Upper lobe of left lung (tissue), 6 donors: ENCODE results near the gene SYT14. TPM values are rescaled to one million over a fixed set of nuclear protein-coding genes. Genes with fewer than 3 reads are reported as not detected.
"Not testable (repeated sequence)": the region's sequence is repeated elsewhere in the genome, so short reads cannot be mapped to it uniquely, and the experiment has no call there.

Source experiments
- ATAC-seq, 2 donors: fragments of 200-7000 bp; cut with Tn5 transposase; one replicate each; pipeline ENCODE4 v1.9.1; 2022; ENCODE audit warnings: mild to moderate bottlenecking in 2 of 2, moderate library complexity in 2 of 2; ENCODE audit not compliant: low FRiP score in 2 of 2
- DNase-seq, 2 donors: peaks; one replicate each; pipeline ENCODE4 v3.0.0-alpha.2; 2019 to 2020
- H3K27ac ChIP-seq, 4 donors: fragments of 200-600 bp; sonication (generic); one replicate each; pipeline ENCODE4 v1.5.1; 2016 to 2019
- H3K27me3 ChIP-seq, 4 donors: fragments of 200-600 bp; sonication (generic); one replicate each; pipeline ENCODE4 v1.5.1; 2017 to 2019
- H3K36me3 ChIP-seq, 4 donors: fragments of 200-600 bp; sonication (generic); one replicate each; pipeline ENCODE4 v1.5.1; 2016 to 2019
- H3K4me1 ChIP-seq, 4 donors: fragments of 200-600 bp; sonication (generic); one replicate each; pipeline ENCODE4 v1.5.1; 2018 to 2019
- H3K4me3 ChIP-seq, 4 donors: fragments of 200-600 bp; sonication (generic); one replicate each; pipeline ENCODE4 v1.5.1; 2017 to 2019; ENCODE audit warnings: mild to moderate bottlenecking in 2 of 4, moderate library complexity in 1 of 4
- H3K9me3 ChIP-seq, 4 donors: fragments of 200-600 bp; sonication (generic); one replicate each; pipeline ENCODE4 v1.5.1; 2018 to 2019
- EP300 ChIP-seq, 4 donors: sonication (generic); formaldehyde crosslinking; IDR thresholded peaks; one replicate each; pipeline ENCODE4 v1.5.1; 2017; ENCODE audit warnings: antibody characterized with exemption in 4 of 4, control low read depth in 2 of 4
- POLR2A ChIP-seq, 4 donors: fragments of 450-650 bp; IDR thresholded peaks; one replicate each; pipeline ENCODE4 v1.5.1; 2016 to 2017; ENCODE audit warnings: antibody characterized with exemption in 4 of 4, mild to moderate bottlenecking in 2 of 4
- POLR2AphosphoS5 ChIP-seq, 2 donors: sonication (generic); formaldehyde crosslinking; IDR thresholded peaks; one replicate each; pipeline ENCODE4 v1.5.1; 2017; ENCODE audit warnings: antibody characterized with exemption in 2 of 2
- WGBS, 2 donors: methylation state at CpG; one replicate each; pipeline ENCODE4 v1.1.5; 2017 to 2018; 5-methylcytosine and 5-hydroxymethylcytosine counted together
- total RNA-seq, 6 donors: library from RNA; depleted of rRNA in 4 of 6; stranded (reverse); fragments of >200 nt in 4 of 6; gene quantifications; one replicate each; pipeline versions ENCODE4 v1.1.0 to v1.2.1, GENCODE V29; 2016 to 2021
- TF ChIP-seq, protein P1 (sequence below), 6 experiments: fragments of 450-650 bp in 4 of 6; fragments of 200-600 bp in 2 of 6; sonication (generic) in 2 of 6; IDR thresholded peaks; one replicate each; pipeline ENCODE4 v1.5.1; 2016 to 2019; ENCODE audit warnings: antibody characterized with exemption in 6 of 6
- donor health status: DM: no; HTN: no; CAD: no; lungs with moderate emphysema.
- donor health status: DM: no; HTN: yes; CAD: no; lungs with severe emphysema.

Gene SYT14
- total RNA-seq, 6 donors from 2014 or later, result not detected

DNA sequence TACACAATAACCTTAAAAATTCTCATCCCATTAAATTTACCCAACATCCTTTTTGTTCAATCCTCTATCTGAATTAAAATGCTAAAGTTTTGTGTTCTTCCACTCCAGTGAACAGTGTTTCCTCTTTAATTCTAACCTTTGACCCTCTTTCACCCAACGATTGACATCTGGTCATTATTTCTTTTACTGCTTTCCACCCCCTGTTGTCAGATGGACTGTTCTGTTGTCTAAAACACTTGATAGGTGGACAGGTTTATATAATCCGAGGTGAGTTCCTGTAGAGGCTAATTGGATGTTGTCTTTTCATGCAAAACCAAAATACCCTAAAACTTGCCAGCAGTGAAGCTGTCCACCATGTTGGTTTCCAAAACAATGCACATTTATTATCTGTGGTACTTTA is 221.2 kb downstream of the SYT14 start:
- Histone ChIP-seq H3K27me3 (no peaks in the 10 kb centered on the region), H3K27ac (no peak overlapping the region), H3K4me1 (no peaks in the 10 kb centered on the region), H3K4me3 (no peak overlapping the region), H3K9me3 (no peaks in the 10 kb centered on the region), H3K36me3 (no peaks in the 10 kb centered on the region)
- ATAC-seq (no peak), DNase-seq (no peak)
- TF ChIP-seq, protein P1, sequence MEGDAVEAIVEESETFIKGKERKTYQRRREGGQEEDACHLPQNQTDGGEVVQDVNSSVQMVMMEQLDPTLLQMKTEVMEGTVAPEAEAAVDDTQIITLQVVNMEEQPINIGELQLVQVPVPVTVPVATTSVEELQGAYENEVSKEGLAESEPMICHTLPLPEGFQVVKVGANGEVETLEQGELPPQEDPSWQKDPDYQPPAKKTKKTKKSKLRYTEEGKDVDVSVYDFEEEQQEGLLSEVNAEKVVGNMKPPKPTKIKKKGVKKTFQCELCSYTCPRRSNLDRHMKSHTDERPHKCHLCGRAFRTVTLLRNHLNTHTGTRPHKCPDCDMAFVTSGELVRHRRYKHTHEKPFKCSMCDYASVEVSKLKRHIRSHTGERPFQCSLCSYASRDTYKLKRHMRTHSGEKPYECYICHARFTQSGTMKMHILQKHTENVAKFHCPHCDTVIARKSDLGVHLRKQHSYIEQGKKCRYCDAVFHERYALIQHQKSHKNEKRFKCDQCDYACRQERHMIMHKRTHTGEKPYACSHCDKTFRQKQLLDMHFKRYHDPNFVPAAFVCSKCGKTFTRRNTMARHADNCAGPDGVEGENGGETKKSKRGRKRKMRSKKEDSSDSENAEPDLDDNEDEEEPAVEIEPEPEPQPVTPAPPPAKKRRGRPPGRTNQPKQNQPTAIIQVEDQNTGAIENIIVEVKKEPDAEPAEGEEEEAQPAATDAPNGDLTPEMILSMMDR (IDR thresholded peaks at IDR 0.05), result no peak
- TF ChIP-seq EP300 (IDR thresholded peaks at IDR 0.05) (no peak), POLR2A (IDR thresholded peaks at IDR 0.05) (no peak), POLR2AphosphoS5 (IDR thresholded peaks at IDR 0.05) (no peak)
- 52 to 64% methylated on average over 2 of the region's 2 CpGs for WGBS, 2 donors

DNA sequence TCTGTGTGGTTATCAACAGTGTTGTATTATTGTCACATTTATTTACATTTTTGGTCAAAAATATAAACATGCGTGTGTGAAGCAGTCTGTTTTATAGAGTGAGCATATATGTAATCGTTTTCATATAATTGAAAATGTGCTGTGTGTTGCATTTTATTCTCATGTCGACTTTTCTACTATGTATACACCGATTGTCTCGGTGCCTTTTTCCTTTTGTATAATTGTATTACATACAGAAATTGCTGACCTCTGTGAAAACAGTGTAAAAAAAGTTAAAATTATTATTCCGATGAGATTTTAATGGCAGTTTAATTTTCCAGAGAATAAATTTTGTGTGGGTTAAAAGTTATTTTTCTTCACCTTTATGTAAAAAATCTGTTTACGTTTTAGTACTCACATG is 232.2 kb downstream of the SYT14 start:
- no peak overlapping the region for H3K27ac ChIP-seq
- no peaks in the 10 kb centered on the region for H3K9me3 ChIP-seq
- DNase-seq (no peak), ATAC-seq (no peak)
- no peaks in the 10 kb centered on the region for H3K36me3 ChIP-seq
- H3K4me1 ChIP-seq, result no peaks in the 10 kb centered on the region
- H3K27me3 ChIP-seq, result no peaks in the 10 kb centered on the region
- TF ChIP-seq EP300 (IDR thresholded peaks at IDR 0.05) (no peak), POLR2AphosphoS5 (IDR thresholded peaks at IDR 0.05) (no peak), POLR2A (IDR thresholded peaks at IDR 0.05) (no peak)
- TF ChIP-seq, protein P1 (IDR thresholded peaks at IDR 0.05), result no peak
- 63 to 74% methylated on average over 7 of the region's 7 CpGs for WGBS, 2 donors
- no peak overlapping the region for H3K4me3 ChIP-seq

DNA sequence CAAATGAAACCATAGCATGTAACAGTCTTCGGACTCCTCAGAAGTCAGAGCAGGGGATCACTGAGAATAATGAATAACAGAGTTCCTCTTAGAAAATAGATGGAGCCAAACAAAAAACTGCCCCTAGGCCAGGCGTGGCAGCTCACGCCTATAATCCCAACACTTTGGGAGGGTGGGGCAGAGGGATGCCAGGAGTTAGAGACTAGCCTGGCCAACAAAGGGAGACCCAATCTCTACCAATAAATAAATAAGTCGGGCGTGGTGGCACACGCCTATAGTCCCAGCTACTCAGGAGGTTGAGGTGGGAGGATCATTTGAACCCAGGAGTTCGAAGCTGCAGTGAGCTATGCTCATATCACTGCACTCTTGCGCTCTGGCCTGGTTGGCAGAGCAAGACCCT is 236.1 kb downstream of the SYT14 start:
- WGBS, 2 donors, result 87 to 88% methylated on average over 8 of the region's 8 CpGs
- no peaks in the 10 kb centered on the region for H3K36me3 ChIP-seq
- TF ChIP-seq, protein P1 (IDR thresholded peaks at IDR 0.05), result no peak
- TF ChIP-seq POLR2AphosphoS5 (IDR thresholded peaks at IDR 0.05) (no peak), POLR2A (IDR thresholded peaks at IDR 0.05) (no peak), EP300 (IDR thresholded peaks at IDR 0.05) (no peak)

DNA sequence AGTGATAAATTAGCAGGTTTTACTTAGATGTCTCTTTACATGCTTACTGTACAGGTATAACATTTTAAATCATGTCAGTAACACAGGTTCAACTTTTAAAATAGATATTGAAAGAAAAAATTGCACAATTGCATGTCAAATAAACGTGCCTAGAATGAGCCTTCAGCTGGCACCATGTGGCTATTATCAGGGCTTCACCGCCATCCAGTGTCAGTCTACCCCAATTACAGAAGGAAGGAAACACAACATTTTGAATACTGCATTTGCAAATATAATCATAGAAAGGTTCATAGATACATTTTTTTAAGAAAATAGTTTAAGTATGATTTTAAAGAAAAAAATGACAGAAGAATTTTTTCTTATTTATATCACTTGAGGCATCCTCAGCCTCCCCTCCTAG is 247.0 kb downstream of the SYT14 start:
- no peak for ATAC-seq
- TF ChIP-seq, protein P1 (IDR thresholded peaks at IDR 0.05), result no peak
- TF ChIP-seq EP300 (IDR thresholded peaks at IDR 0.05) (no peak), POLR2A (IDR thresholded peaks at IDR 0.05) (no peak), POLR2AphosphoS5 (IDR thresholded peaks at IDR 0.05) (no peak)
- WGBS, 2 donors, result 54 to 57% methylated on average over 2 of the region's 2 CpGs
- H3K27me3 ChIP-seq, result no peaks in the 10 kb centered on the region
- H3K27ac ChIP-seq, result no peak overlapping the region
- DNase-seq, result no peak
- H3K9me3 ChIP-seq, result no peaks in the 10 kb centered on the region
- no peaks in the 10 kb centered on the region for H3K4me1 ChIP-seq
- no peak overlapping the region for H3K4me3 ChIP-seq
- no peaks in the 10 kb centered on the region for H3K36me3 ChIP-seq

More for the DNA sequence above, 236.1 kb downstream of the SYT14 start:
- no peak for DNase-seq
- Histone ChIP-seq H3K4me3 (no peak overlapping the region), H3K27ac (no peak overlapping the region), H3K27me3 (no peaks in the 10 kb centered on the region), H3K4me1 (no peaks in the 10 kb centered on the region), H3K9me3 (no peaks in the 10 kb centered on the region)
- no peak for ATAC-seq

DNA sequence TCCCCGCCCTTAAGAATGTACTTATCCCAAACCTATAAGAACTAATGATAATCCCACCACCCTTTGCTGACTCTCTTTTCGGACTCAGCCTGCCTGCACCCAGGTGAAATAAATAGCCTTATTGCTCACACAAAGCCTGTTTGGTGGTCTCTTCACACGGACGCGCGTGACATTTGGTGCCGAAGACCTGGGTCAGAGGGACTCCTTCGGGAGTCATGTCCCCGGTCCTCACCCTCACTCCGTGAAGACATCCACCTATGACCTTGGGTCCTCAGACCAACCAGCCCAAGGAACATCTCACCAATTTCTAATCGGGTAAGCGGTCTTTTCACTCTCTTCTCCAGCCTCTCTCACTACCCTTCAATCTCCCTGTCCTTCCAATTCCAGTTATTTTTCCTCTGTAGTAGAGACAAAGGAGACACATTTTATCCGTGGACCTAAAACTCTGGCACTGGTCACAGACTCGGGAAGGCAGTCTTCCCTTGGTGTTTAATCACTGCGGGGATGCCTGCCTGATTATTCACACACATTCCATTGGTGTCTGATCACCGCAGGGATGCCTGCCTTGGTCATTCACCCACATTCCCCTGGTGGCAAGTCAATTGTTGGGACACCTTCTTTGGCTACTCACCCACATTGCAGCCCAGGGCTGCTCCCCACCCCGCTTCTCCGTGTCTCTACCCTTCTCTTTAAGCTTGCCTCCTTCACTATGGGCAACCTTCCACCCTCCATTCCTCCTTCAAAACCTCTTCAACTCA is 250.0 kb downstream of the SYT14 start:
- H3K9me3 ChIP-seq, H3K36me3 ChIP-seq, DNase-seq, H3K27ac ChIP-seq, H3K27me3 ChIP-seq, H3K4me1 ChIP-seq, H3K4me3 ChIP-seq, ATAC-seq: not testable (repeated sequence)
- WGBS, 2 donors, result 94 to 95% methylated on average over 18 of the region's 18 CpGs
